ENCODE results near the gene KIRREL3. TPM values are rescaled to one million over a fixed set of nuclear protein-coding genes. Genes with fewer than 3 reads are reported as not detected.

KIRREL3 gene
- total and polyA plus RNA-seq, 3 donors from 2014 or later: 1.0 to 1.1 (median 1.1) TPM

DNA sequence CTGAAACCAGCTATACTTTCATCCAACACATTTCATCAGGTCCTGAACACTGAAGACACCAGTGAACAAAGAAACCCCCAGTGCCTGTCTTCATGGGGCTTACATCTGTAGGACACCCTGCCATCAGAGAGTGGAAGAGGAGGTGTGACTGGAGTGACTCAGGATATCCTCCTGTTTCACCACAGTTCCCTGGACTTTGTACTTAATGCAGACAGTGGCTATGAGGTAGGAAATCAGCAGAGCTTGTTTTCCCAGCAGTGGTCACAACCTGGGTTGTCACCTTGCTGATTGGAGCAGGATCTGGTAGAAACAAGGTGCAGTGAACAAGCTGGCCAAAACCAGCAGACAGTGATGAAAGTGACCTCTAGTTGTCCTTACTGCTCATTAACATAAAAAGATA, 128.8 kb downstream of the KIRREL3 start:
- Histone ChIP-seq H3K36me3 (ENCODE audit: low read depth, missing control alignments) (no peaks in the 10 kb centered on the region), H3K27me3 (no peaks in the 10 kb centered on the region), H3K9me3 (no peaks in the 10 kb centered on the region), H3K4me3 (no peak overlapping the region), H3K27ac (no peak overlapping the region), H3K4me1 (no peaks in the 10 kb centered on the region)
- no peak for DNase-seq
- no peak for TF ChIP-seq POLR2A (IDR thresholded peaks at IDR 0.05)
- TF ChIP-seq, protein P1, sequence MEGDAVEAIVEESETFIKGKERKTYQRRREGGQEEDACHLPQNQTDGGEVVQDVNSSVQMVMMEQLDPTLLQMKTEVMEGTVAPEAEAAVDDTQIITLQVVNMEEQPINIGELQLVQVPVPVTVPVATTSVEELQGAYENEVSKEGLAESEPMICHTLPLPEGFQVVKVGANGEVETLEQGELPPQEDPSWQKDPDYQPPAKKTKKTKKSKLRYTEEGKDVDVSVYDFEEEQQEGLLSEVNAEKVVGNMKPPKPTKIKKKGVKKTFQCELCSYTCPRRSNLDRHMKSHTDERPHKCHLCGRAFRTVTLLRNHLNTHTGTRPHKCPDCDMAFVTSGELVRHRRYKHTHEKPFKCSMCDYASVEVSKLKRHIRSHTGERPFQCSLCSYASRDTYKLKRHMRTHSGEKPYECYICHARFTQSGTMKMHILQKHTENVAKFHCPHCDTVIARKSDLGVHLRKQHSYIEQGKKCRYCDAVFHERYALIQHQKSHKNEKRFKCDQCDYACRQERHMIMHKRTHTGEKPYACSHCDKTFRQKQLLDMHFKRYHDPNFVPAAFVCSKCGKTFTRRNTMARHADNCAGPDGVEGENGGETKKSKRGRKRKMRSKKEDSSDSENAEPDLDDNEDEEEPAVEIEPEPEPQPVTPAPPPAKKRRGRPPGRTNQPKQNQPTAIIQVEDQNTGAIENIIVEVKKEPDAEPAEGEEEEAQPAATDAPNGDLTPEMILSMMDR (IDR thresholded peaks at IDR 0.05): no peak
- intact Hi-C loops (cut with DNase I; ENCODE audit: low total_unique reads): no loop called here

DNA sequence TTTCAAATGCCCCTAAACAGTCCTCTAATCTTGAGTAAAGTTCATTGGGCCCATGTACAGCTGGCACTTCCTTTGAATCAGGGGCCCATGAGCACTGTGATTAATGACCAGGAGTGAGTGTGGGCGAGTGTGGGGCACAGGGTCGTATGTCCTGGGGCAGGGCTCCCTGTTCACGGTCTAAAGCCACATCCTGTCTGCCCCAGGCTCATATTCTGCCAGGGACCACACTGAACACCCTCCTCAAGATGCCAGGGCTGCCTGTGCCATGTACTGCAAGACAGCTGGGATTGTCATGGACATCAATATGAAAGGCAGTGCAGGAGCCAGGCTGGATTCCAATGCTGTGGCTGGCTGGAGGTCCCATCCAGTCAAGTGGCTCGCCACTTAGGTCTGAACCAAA, 130.5 kb downstream of the KIRREL3 start:
- TF ChIP-seq, protein P1 (IDR thresholded peaks at IDR 0.05): no peak
- no peak for TF ChIP-seq POLR2A (IDR thresholded peaks at IDR 0.05)
- DNase-seq: no peak
- Histone ChIP-seq H3K4me1 (no peaks in the 10 kb centered on the region), H3K36me3 (ENCODE audit: low read depth, missing control alignments) (no peaks in the 10 kb centered on the region), H3K27me3 (no peaks in the 10 kb centered on the region), H3K9me3 (no peaks in the 10 kb centered on the region), H3K27ac (no peak overlapping the region), H3K4me3 (no peak overlapping the region)
- intact Hi-C loops (cut with DNase I; ENCODE audit: low total_unique reads): no loop called here
- 67 to 78% methylated on average over 3 to 4 of the region's 4 CpGs for WGBS, 2 donors

DNA sequence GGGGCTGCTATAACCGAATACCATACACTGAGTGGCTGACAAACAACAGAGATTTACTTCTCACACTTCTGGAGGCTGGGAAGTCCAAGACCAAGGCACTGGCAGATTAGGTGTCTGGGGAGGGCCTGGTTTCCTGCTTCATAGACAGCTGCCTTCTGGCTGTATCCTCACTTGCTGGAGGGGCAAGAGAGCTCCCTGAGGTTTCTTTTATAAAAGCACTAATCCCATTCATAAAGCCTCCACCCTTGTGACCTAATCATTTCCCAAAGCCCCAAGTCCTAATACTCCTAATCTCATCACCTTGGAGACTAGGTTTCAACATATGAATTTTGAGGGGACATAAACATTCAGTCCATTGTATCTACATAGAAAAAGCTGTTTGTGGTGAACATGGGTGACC, 131.8 kb downstream of the KIRREL3 start:
- intact Hi-C loops (cut with DNase I; ENCODE audit: low total_unique reads): no loop called here
- Histone ChIP-seq H3K27ac (no peak overlapping the region), H3K4me1 (no peaks in the 10 kb centered on the region), H3K9me3 (no peaks in the 10 kb centered on the region), H3K36me3 (ENCODE audit: low read depth, missing control alignments) (no peaks in the 10 kb centered on the region), H3K27me3 (no peaks in the 10 kb centered on the region), H3K4me3 (no peak overlapping the region)
- 85 to 89% methylated on average over 1 of the region's 1 CpG for WGBS, 2 donors
- no peak for DNase-seq
- TF ChIP-seq, protein P1 (IDR thresholded peaks at IDR 0.05): no peak
- TF ChIP-seq POLR2A (IDR thresholded peaks at IDR 0.05): no peak

DNA sequence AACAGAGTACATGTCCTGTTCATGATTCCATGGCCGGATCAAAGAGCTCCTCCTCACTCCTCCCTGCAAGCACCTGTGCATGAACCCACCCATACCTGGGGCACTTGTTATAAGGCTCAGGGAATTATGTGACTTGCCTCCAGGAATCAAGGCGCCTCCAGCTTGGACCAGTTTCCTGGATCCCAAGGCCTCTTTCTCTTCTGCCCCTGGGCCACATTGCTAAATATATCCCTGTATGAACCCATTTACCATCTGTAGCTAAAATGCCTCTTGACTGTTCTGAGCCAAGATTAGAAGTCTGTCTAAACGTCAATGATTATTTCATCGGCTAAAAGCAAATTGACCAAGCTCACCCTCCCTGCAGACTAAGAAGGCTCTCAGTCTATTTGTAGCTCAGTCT, 135.6 kb downstream of the KIRREL3 start:
- WGBS, 2 donors: 93 to 97% methylated on average over 4 of the region's 4 CpGs

More for the DNA sequence above, 135.6 kb downstream of the KIRREL3 start:
- no peaks in the 10 kb centered on the region for H3K27me3 ChIP-seq
- TF ChIP-seq, protein P1 (IDR thresholded peaks at IDR 0.05): no peak
- no peak for TF ChIP-seq POLR2A (IDR thresholded peaks at IDR 0.05)
- H3K4me3 ChIP-seq: no peak overlapping the region
- no peak overlapping the region for H3K27ac ChIP-seq
- no peaks in the 10 kb centered on the region for H3K36me3 ChIP-seq (ENCODE audit: low read depth, missing control alignments)
- intact Hi-C loops (cut with DNase I; ENCODE audit: low total_unique reads): no loop called here
- H3K9me3 ChIP-seq: no peaks in the 10 kb centered on the region
- no peaks in the 10 kb centered on the region for H3K4me1 ChIP-seq
- DNase-seq: no peak

Data from testis (tissue), 3 donors.